H9 (cell line): ENCODE results near the gene MZT2A. TPM values are rescaled to one million over a fixed set of nuclear protein-coding genes. Genes with fewer than 3 reads are reported as not detected.
"Not testable (repeated sequence)": the region's sequence is repeated elsewhere in the genome, so short reads cannot be mapped to it uniquely, and the experiment has no call there.

Experiments used
- DNase-seq: peaks from one replicate; pipeline ENCODE4 v3.0.0-alpha.2; 2017
- H2AFZ ChIP-seq: one replicate; pipeline ENCODE4 v1.6.1; 2013; ENCODE audit warnings: mild to moderate bottlenecking, low read length, control low read depth, moderate library complexity
- H2AK5ac ChIP-seq: 2 replicates; pipeline ENCODE4 v1.6.1; 2013; ENCODE audit warnings: low read length, control low read depth, mixed read lengths; ENCODE audit not compliant: insufficient read length
- H2BK120ac ChIP-seq: one replicate; pipeline ENCODE4 v1.6.1; 2013; ENCODE audit warnings: low read depth, mild to moderate bottlenecking, low read length, control low read depth, inconsistent platforms; ENCODE audit not compliant: poor library complexity, severe bottlenecking
- H2BK12ac ChIP-seq: 2 replicates; pipeline ENCODE4 v1.6.1; 2013; ENCODE audit warnings: low read length, control low read depth, mixed read lengths, low read depth; ENCODE audit not compliant: insufficient read length
- H2BK15ac ChIP-seq: 2 replicates; pipeline ENCODE4 v1.6.1; 2013; ENCODE audit warnings: low read depth, low read length, control low read depth
- H2BK20ac ChIP-seq: one replicate; pipeline ENCODE4 v1.6.1; 2013; ENCODE audit warnings: low read depth, mild to moderate bottlenecking, low read length, control low read depth, inconsistent platforms; ENCODE audit not compliant: poor library complexity, severe bottlenecking
- H2BK5ac ChIP-seq: 2 replicates; pipeline ENCODE4 v1.6.1; 2013; ENCODE audit warnings: low read length, control low read depth, mixed read lengths; ENCODE audit not compliant: insufficient read length
- H3K14ac ChIP-seq: 2 replicates; pipeline ENCODE4 v1.6.1; 2013; ENCODE audit warnings: low read length, control low read depth; ENCODE audit not compliant: insufficient read depth
- H3K18ac ChIP-seq: 2 replicates; pipeline ENCODE4 v1.6.1; 2013; ENCODE audit warnings: low read depth, mild to moderate bottlenecking, mixed read lengths, low read length, control low read depth; ENCODE audit not compliant: insufficient read length
- H3K23ac ChIP-seq: 2 replicates; pipeline ENCODE4 v1.6.1; 2013; ENCODE audit warnings: low read length, control low read depth, mixed read lengths, low read depth; ENCODE audit not compliant: insufficient read length
- H3K23me2 ChIP-seq: 2 replicates; pipeline ENCODE4 v1.6.1; 2013; ENCODE audit warnings: low read depth, mild to moderate bottlenecking, mixed read lengths, low read length, control low read depth; ENCODE audit not compliant: insufficient read length, poor library complexity, severe bottlenecking
- H3K27ac ChIP-seq: 2 replicates; pipeline ENCODE4 v1.5.1; 2013; ENCODE audit warnings: low read length, control low read depth, mixed read lengths, low read depth; ENCODE audit not compliant: insufficient read length
- H3K27me3 ChIP-seq: 2 replicates; pipeline ENCODE4 v1.6.1; 2013; ENCODE audit warnings: low read length, control low read depth, inconsistent platforms; ENCODE audit not compliant: insufficient read depth
- H3K4ac ChIP-seq: 2 replicates; pipeline ENCODE4 v1.6.1; 2013; ENCODE audit warnings: low read depth, mild to moderate bottlenecking, control low read depth, inconsistent platforms, low read length, moderate library complexity
- H3K4me1 ChIP-seq: 2 replicates; pipeline ENCODE4 v1.6.1; 2013; ENCODE audit warnings: low read length, control low read depth, inconsistent platforms; ENCODE audit not compliant: insufficient read depth
- H3K4me2 ChIP-seq: 2 replicates; pipeline ENCODE4 v1.6.1; 2013; ENCODE audit warnings: low read length, control low read depth, mixed read lengths; ENCODE audit not compliant: insufficient read length, insufficient read depth
- H3K56ac ChIP-seq: 2 replicates; pipeline ENCODE4 v1.6.1; 2013; ENCODE audit warnings: low read depth, mild to moderate bottlenecking, mixed read lengths, low read length, control low read depth; ENCODE audit not compliant: insufficient read length
- H3K79me1 ChIP-seq: 2 replicates; pipeline ENCODE4 v1.6.1; 2013; ENCODE audit warnings: low read depth, mild to moderate bottlenecking, moderate library complexity, low read length, control low read depth, inconsistent platforms; ENCODE audit not compliant: insufficient read depth, poor library complexity, severe bottlenecking
- H3K79me2 ChIP-seq: 2 replicates; pipeline ENCODE4 v1.6.1; 2013; ENCODE audit warnings: low read length, control low read depth, inconsistent platforms; ENCODE audit not compliant: insufficient read depth
- H3K9ac ChIP-seq: 2 replicates; pipeline ENCODE4 v1.6.1; 2013; ENCODE audit warnings: low read length, control low read depth, mixed read lengths; ENCODE audit not compliant: insufficient read length; ENCODE audit errors: extremely low read depth
- H3K9me3 ChIP-seq: one replicate; pipeline ENCODE4 v1.6.1; 2013; ENCODE audit warnings: low read depth, low read length, inconsistent platforms; ENCODE audit not compliant: control insufficient read depth
- H3T11ph ChIP-seq: one replicate; pipeline ENCODE4 v1.6.1; 2013; ENCODE audit warnings: mild to moderate bottlenecking, low read length, control low read depth, inconsistent platforms
- H4K20me1 ChIP-seq: one replicate; pipeline ENCODE4 v1.6.1; 2013; ENCODE audit not compliant: control insufficient read depth, insufficient read length, insufficient read depth
- H4K5ac ChIP-seq: 2 replicates; pipeline ENCODE4 v1.6.1; 2013; ENCODE audit warnings: low read depth, mild to moderate bottlenecking, mixed read lengths, low read length, control low read depth; ENCODE audit not compliant: insufficient read length
- H4K8ac ChIP-seq: replicated peaks from 2 replicates; pipeline ENCODE4 v1.6.1; 2013; ENCODE audit warnings: low read length, control low read depth, mixed read lengths, low read depth; ENCODE audit not compliant: insufficient read length
- H4K91ac ChIP-seq: 2 replicates; pipeline ENCODE4 v1.6.1; 2013; ENCODE audit warnings: low read depth, mild to moderate bottlenecking, moderate library complexity, mixed read lengths, low read length, control low read depth; ENCODE audit not compliant: insufficient read length
- H3K27ac Mint-ChIP-seq, 3 experiments: 2 replicates in 2 of 3; 3 replicates in 1 of 3; pipeline ENCODE4 v1.8.0; 2020 to 2021; ENCODE audit warnings: mixed read lengths in 3 of 3, mild to moderate bottlenecking in 1 of 3, moderate library complexity in 1 of 3
- H3K27me3 Mint-ChIP-seq: 2 replicates; pipeline ENCODE4 v1.8.0; 2021; ENCODE audit warnings: low read depth, mild to moderate bottlenecking, moderate library complexity, mixed read lengths
- H3K36me3 Mint-ChIP-seq, 3 experiments: 2 replicates in 2 of 3; 3 replicates in 1 of 3; pipeline ENCODE4 v1.8.0; 2020 to 2021; ENCODE audit warnings: low read depth in 3 of 3, mixed read lengths in 3 of 3; ENCODE audit not compliant: insufficient read depth in 1 of 3
- H3K4me1 Mint-ChIP-seq, 2 experiments: 2 replicates each; pipeline ENCODE4 v1.8.0; 2020; ENCODE audit warnings: mixed read lengths in 2 of 2
- H3K4me3 Mint-ChIP-seq, 2 experiments: 2 replicates in 1 of 2; 3 replicates in 1 of 2; pipeline ENCODE4 v1.8.0; 2020 to 2021; ENCODE audit warnings: mild to moderate bottlenecking in 2 of 2, mixed read lengths in 2 of 2, moderate library complexity in 1 of 2
- H3K9me3 Mint-ChIP-seq, 2 experiments: 2 replicates in 1 of 2; 3 replicates in 1 of 2; pipeline ENCODE4 v1.8.0; 2020; ENCODE audit warnings: mild to moderate bottlenecking in 2 of 2, mixed read lengths in 2 of 2, moderate library complexity in 1 of 2
- WGBS: extraction: QIAGEN DNeasy Blood & Tissue Kit; methylation state at CpG from one replicate; pipeline ENCODE4 v1.1.7; 2013; ENCODE audit warnings: missing lambda C conversion rate, low lambda C conversion rate, mixed read lengths; ENCODE audit not compliant: insufficient read length; ENCODE audit errors: extremely low coverage; 5-methylcytosine and 5-hydroxymethylcytosine counted together
- total RNA-seq: library from RNA; stranded (reverse); gene quantifications from 2 replicates; pipeline ENCODE4 v1.2.1, GENCODE V29; 2021

The MZT2A gene
- total RNA-seq, 1 experiment from 2014 or later, result 127 TPM

DNA sequence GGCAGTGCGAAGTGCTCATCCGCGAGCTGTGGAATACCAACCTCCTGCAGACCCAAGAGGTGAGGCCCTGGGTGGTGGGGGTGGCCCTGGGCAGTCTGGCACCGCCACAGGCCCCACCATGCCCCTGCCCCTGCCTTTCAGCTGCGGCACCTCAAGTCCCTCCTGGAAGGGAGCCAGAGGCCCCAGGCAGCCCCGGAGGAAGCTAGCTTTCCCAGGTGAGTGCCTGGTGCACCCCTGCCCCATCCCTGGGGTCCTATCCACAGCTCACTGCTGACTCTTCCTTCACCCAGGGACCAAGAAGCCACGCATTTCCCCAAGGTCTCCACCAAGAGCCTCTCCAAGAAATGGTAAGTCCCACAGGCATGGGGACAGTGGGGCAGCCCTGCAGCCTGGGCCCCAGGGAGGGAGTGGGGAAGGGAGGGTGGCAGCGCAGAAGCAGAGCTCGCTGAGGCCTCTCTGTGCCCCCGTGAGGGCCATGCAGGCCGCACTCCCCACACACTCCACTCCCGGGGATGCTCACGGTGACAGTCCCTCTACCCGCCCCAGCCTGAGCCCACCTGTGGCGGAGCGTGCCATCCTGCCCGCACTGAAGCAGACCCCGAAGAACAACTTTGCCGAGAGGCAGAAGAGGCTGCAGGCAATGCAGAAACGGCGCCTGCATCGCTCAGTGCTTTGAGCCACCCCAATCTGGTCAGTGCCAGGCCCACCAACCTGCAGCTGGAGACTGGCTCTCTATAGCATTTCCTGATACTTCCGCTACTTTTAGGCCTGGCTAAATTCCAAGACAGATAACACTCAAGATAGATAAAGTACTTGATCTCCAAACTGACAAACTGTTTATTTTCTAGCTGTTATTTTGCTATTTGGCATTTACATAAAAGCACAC is 40.8 kb upstream of the MZT2A start:
- not testable (repeated sequence) for H2BK15ac ChIP-seq
- WGBS, result no CpG with 5 or more reads among the region's 23 CpGs

DNA sequence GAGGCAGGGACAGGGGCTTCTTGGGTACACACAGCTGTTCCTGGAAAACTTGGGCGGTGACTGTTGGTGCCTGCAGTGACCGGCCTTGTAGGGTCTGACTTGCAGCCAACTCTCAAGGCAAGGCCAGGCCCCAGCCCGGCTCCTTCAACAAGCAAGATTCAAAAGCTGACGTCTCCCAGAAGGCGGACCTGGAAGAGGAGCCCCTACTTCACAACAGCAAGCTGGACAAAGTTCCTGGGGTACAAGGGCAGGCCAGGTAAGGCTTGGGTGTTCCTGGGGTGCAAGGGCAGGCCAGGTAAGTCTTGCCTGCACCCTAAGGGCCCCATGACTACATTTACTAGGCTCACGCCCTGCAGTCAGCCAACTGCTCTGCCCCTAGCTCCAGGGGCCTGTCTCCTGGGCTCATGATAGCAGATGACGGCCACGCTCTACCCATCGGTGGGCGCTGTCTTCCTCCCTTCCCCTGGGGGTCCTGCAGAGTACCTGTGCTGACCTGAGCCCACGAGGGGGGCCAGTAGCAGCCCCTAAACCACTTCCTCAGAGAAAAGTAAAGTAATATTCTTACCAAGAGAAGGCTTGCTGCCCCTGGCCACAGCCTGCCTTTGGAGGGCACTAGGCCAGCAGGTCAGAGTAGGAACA is 39.5 kb upstream of the MZT2A start:
- not testable (repeated sequence) for H3K9ac ChIP-seq, H3T11ph ChIP-seq, H2AK5ac ChIP-seq, H3K4me3 Mint-ChIP-seq, H4K20me1 ChIP-seq, H3K36me3 Mint-ChIP-seq, H4K5ac ChIP-seq, H3K18ac ChIP-seq, H2BK20ac ChIP-seq, H4K8ac ChIP-seq, H3K79me2 ChIP-seq, H3K27me3 ChIP-seq, H3K27ac Mint-ChIP-seq, H2BK15ac ChIP-seq, H3K4me1 ChIP-seq, H3K23ac ChIP-seq, H2BK5ac ChIP-seq, H3K9me3 Mint-ChIP-seq, H2AFZ ChIP-seq, H3K27ac ChIP-seq, H3K4me1 Mint-ChIP-seq, H3K27me3 Mint-ChIP-seq, H3K4ac ChIP-seq, DNase-seq, H2BK120ac ChIP-seq, H4K91ac ChIP-seq, H3K56ac ChIP-seq, H3K14ac ChIP-seq, H2BK12ac ChIP-seq, H3K23me2 ChIP-seq, H3K79me1 ChIP-seq, H3K4me2 ChIP-seq, H3K9me3 ChIP-seq
- WGBS, result no CpG with 5 or more reads among the region's 11 CpGs

More for the DNA sequence above, 40.8 kb upstream of the MZT2A start:
- not testable (repeated sequence) for H3K79me2 ChIP-seq, H3K9me3 Mint-ChIP-seq, H4K91ac ChIP-seq, H3K79me1 ChIP-seq, H3K9me3 ChIP-seq, H3K9ac ChIP-seq, H3K23ac ChIP-seq, H3K27ac Mint-ChIP-seq, H2BK5ac ChIP-seq, H4K20me1 ChIP-seq, H2BK12ac ChIP-seq, H3K4me3 Mint-ChIP-seq, H3T11ph ChIP-seq, H3K4me1 ChIP-seq, H2BK20ac ChIP-seq, H2AFZ ChIP-seq, H3K18ac ChIP-seq, DNase-seq, H3K56ac ChIP-seq, H3K27me3 Mint-ChIP-seq, H3K4me2 ChIP-seq, H2BK120ac ChIP-seq, H3K27ac ChIP-seq, H3K36me3 Mint-ChIP-seq, H2AK5ac ChIP-seq, H3K14ac ChIP-seq, H3K4ac ChIP-seq, H3K27me3 ChIP-seq, H3K23me2 ChIP-seq, H4K8ac ChIP-seq, H4K5ac ChIP-seq, H3K4me1 Mint-ChIP-seq
